H4 (cell line): ENCODE results near the gene RAB6B. TPM values are rescaled to one million over a fixed set of nuclear protein-coding genes. Genes with fewer than 3 reads are reported as not detected.
A peak's percentile ranks its signal among the peaks of the same experiment; 100 is the strongest.

Experiments
- DNase-seq: peaks from one replicate; pipeline ENCODE4 v3.0.0-alpha.2; 2015; ENCODE audit warnings: low spot score
- total RNA-seq: library from RNA; depleted of rRNA; stranded (reverse); fragments of >200 nt; shearing (Covaris generic); gene quantifications from 2 replicates; pipeline ENCODE4 v1.2.3, GENCODE V29; 2014

Gene RAB6B
- total RNA-seq, 1 experiment from 2014 or later = 1.5 TPM

GRCh38 chr3:133931084-133931483 is 35.4 kb upstream of the RAB6B start:
- no peak for DNase-seq

GRCh38 chr3:133930341-133930933 is 34.8 kb upstream of the RAB6B start:
- peak; percentile 73 for DNase-seq

- DNase-seq = no peak
Observed at GRCh38 chr3:133928903-133929607, 33.4 kb upstream of the RAB6B start.

- DNase-seq = no peak
Observed at GRCh38 chr3:133928136-133928893, 32.6 kb upstream of the RAB6B start.

- no peak for DNase-seq
Observed at GRCh38 chr3:133927540-133928066, 31.9 kb upstream of the RAB6B start.

- DNase-seq = no peak
Observed at GRCh38 chr3:133926736-133927539, 31.3 kb upstream of the RAB6B start.

GRCh38 chr3:133925960-133926735 is 30.5 kb upstream of the RAB6B start:
- DNase-seq = no peak

GRCh38 chr3:133924041-133924440 is 28.4 kb upstream of the RAB6B start:
- DNase-seq = no peak

GRCh38 chr3:133921592-133921991 is 25.9 kb upstream of the RAB6B start:
- no peak for DNase-seq

- DNase-seq = no peak
Observed at GRCh38 chr3:133917144-133917543, 21.5 kb upstream of the RAB6B start.

- no peak for DNase-seq
Observed at GRCh38 chr3:133915685-133916658, 20.3 kb upstream of the RAB6B start.

- no peak for DNase-seq
Observed at GRCh38 chr3:133914839-133915600, 19.3 kb upstream of the RAB6B start.

- DNase-seq = no peak
Observed at GRCh38 chr3:133910422-133910821, 14.7 kb upstream of the RAB6B start.

- no peak for DNase-seq
Observed at GRCh38 chr3:133905376-133905775, 9.7 kb upstream of the RAB6B start.

GRCh38 chr3:133901847-133902246 is 6.2 kb upstream of the RAB6B start:
- no peak for DNase-seq

- DNase-seq = no peak
Observed at GRCh38 chr3:133901083-133901482, 5.4 kb upstream of the RAB6B start.

GRCh38 chr3:133899311-133899710 is 3.6 kb upstream of the RAB6B start:
- no peak for DNase-seq

GRCh38 chr3:133897547-133897946 is 1.9 kb upstream of the RAB6B start:
- no peak for DNase-seq
